WTC11 (cell line): Measurements from ENCODE around the gene ATP9A. TPM values are rescaled to one million over a fixed set of nuclear protein-coding genes. Genes with fewer than 3 reads are reported as not detected.
"Not testable (repeated sequence)": the region's sequence is repeated elsewhere in the genome, so short reads cannot be mapped to it uniquely, and the experiment has no call there.

Experiments
- ATAC-seq: fragments of 200-7000 bp; cut with Tn5 transposase; 2 replicates; pipeline ENCODE4 v1.10.0; 2021; ENCODE audit warnings: mild to moderate bottlenecking, moderate library complexity
- Bru-seq: library from RNA; stranded (reverse); fragments of 400-500 nt; gene quantifications from one replicate; lab custom pipeline; 2021; lab: Mats Ljungman, UMichigan
- CTCF ChIA-PET: fragments of 300-600 bp; sonication (Branson Sonifier 250); formaldehyde crosslinking; loops from one replicate; lab custom pipeline; 2021; ENCODE audit warnings: antibody characterized with exemption; lab: Charles Lee
- POLR2A ChIA-PET: fragments of 350-600 bp; sonication (Branson Sonifier 250); formaldehyde crosslinking; loops from one replicate; lab custom pipeline; 2021; ENCODE audit warnings: antibody characterized with exemption; lab: Charles Lee
- DNase-seq: peaks from one replicate; pipeline ENCODE4 v3.0.0; 2021; ENCODE audit warnings: low spot score
- H3K27ac Mint-ChIP-seq: 2 replicates; pipeline ENCODE4 v1.8.0; 2021; ENCODE audit warnings: mixed read lengths
- H3K27me3 Mint-ChIP-seq: 2 replicates; pipeline ENCODE4 v1.8.0; 2021; ENCODE audit warnings: low read depth, mild to moderate bottlenecking, moderate library complexity, mixed read lengths
- H3K36me3 Mint-ChIP-seq: 2 replicates; pipeline ENCODE4 v1.8.0; 2021; ENCODE audit warnings: mixed read lengths
- H3K4me1 Mint-ChIP-seq: 2 replicates; pipeline ENCODE4 v1.8.0; 2022; ENCODE audit warnings: mixed read lengths
- H3K4me3 Mint-ChIP-seq: 2 replicates; pipeline ENCODE4 v1.8.0; 2021; ENCODE audit warnings: mild to moderate bottlenecking, moderate library complexity, mixed read lengths
- H3K9me3 Mint-ChIP-seq: 2 replicates; pipeline ENCODE4 v1.8.0; 2021; ENCODE audit warnings: mixed read lengths
- CREM ChIP-seq: sonication (generic); formaldehyde crosslinking; IDR thresholded peaks from 2 replicates; pipeline ENCODE4 v1.8.1; 2022; ENCODE audit warnings: mild to moderate bottlenecking, missing genetic modification reagents, moderate library complexity
- ETV6 ChIP-seq: sonication (generic); formaldehyde crosslinking; IDR thresholded peaks from 2 replicates; pipeline ENCODE4 v1.8.1; 2022; ENCODE audit warnings: mild to moderate bottlenecking, missing genetic modification reagents
- FOXP1 ChIP-seq: sonication (generic); formaldehyde crosslinking; IDR thresholded peaks from 2 replicates; pipeline ENCODE4 v1.8.0; 2022; ENCODE audit warnings: missing genetic modification reagents, mild to moderate bottlenecking, moderate library complexity, borderline replicate concordance
- MXD4 ChIP-seq: fragments of 250-450 bp; sonication (Bioruptor Pico); IDR thresholded peaks from 2 replicates; pipeline ENCODE4 v1.8.0; 2021; ENCODE audit warnings: mild to moderate bottlenecking, moderate library complexity, borderline replicate concordance
- NFATC4 ChIP-seq: fragments of 250-450 bp; sonication (Bioruptor Pico); IDR thresholded peaks from 2 replicates; pipeline ENCODE4 v1.9.0; 2021; ENCODE audit warnings: mild to moderate bottlenecking
- NFE2L1 ChIP-seq: sonication (generic); formaldehyde crosslinking; IDR thresholded peaks from 2 replicates; pipeline ENCODE4 v1.8.1; 2023; ENCODE audit warnings: missing genetic modification reagents
- RORB ChIP-seq: fragments of 250-450 bp; sonication (Bioruptor Pico); IDR thresholded peaks from 2 replicates; pipeline ENCODE4 v1.9.0; 2021; ENCODE audit warnings: mild to moderate bottlenecking
- SMAD3 ChIP-seq: sonication (generic); formaldehyde crosslinking; IDR thresholded peaks from 2 replicates; pipeline ENCODE4 v1.8.0; 2022; ENCODE audit warnings: missing genetic modification reagents, mild to moderate bottlenecking, borderline replicate concordance
- SP1 ChIP-seq: sonication (generic); formaldehyde crosslinking; conservative IDR thresholded peaks from 2 replicates; pipeline ENCODE4 v1.8.1; 2022; ENCODE audit warnings: missing genetic modification reagents
- ZNF396 ChIP-seq: fragments of 250-450 bp; sonication (Bioruptor Pico); IDR thresholded peaks from 2 replicates; pipeline ENCODE4 v1.8.0; 2021; ENCODE audit warnings: mild to moderate bottlenecking, moderate library complexity, borderline replicate concordance
- long read RNA-seq, 3 experiments: library from RNA in 1 of 3; library from capped mRNA in 1 of 3; library from polyadenylated mRNA in 1 of 3; unstranded in 2 of 3; stranded (forward) in 1 of 3; transcript quantifications; one replicate each; pipeline ENCODE4 v2.0.0, GENCODE V29; 2021
- total RNA-seq: library from RNA; stranded (reverse); gene quantifications from 3 replicates; pipeline ENCODE4 v1.2.3, GENCODE V29; 2021
- TF ChIP-seq, protein P1 (sequence below): sonication (generic); formaldehyde crosslinking; conservative IDR thresholded peaks from 2 replicates; pipeline ENCODE4 v1.8.1; 2022; ENCODE audit warnings: mild to moderate bottlenecking, missing genetic modification reagents
- TF ChIP-seq, protein P2 (sequence below): sonication (generic); formaldehyde crosslinking; IDR thresholded peaks from 2 replicates; pipeline ENCODE4 v1.8.0; 2022; ENCODE audit warnings: mild to moderate bottlenecking, missing genetic modification reagents
- TF ChIP-seq, protein P3 (sequence below): sonication (generic); formaldehyde crosslinking; IDR thresholded peaks from 2 replicates; pipeline ENCODE4 v1.8.0; 2022; ENCODE audit warnings: mild to moderate bottlenecking, missing genetic modification reagents
- TF ChIP-seq, protein P4 (sequence below): sonication (generic); formaldehyde crosslinking; IDR thresholded peaks from 2 replicates; pipeline ENCODE4 v1.8.0; 2023; ENCODE audit warnings: mild to moderate bottlenecking, missing genetic modification reagents
- TF ChIP-seq, protein P5 (sequence below): fragments of 250-450 bp; sonication (Bioruptor Pico); IDR thresholded peaks from 2 replicates; pipeline ENCODE4 v1.8.0; 2021; ENCODE audit warnings: mild to moderate bottlenecking

The ATP9A gene, protein sequence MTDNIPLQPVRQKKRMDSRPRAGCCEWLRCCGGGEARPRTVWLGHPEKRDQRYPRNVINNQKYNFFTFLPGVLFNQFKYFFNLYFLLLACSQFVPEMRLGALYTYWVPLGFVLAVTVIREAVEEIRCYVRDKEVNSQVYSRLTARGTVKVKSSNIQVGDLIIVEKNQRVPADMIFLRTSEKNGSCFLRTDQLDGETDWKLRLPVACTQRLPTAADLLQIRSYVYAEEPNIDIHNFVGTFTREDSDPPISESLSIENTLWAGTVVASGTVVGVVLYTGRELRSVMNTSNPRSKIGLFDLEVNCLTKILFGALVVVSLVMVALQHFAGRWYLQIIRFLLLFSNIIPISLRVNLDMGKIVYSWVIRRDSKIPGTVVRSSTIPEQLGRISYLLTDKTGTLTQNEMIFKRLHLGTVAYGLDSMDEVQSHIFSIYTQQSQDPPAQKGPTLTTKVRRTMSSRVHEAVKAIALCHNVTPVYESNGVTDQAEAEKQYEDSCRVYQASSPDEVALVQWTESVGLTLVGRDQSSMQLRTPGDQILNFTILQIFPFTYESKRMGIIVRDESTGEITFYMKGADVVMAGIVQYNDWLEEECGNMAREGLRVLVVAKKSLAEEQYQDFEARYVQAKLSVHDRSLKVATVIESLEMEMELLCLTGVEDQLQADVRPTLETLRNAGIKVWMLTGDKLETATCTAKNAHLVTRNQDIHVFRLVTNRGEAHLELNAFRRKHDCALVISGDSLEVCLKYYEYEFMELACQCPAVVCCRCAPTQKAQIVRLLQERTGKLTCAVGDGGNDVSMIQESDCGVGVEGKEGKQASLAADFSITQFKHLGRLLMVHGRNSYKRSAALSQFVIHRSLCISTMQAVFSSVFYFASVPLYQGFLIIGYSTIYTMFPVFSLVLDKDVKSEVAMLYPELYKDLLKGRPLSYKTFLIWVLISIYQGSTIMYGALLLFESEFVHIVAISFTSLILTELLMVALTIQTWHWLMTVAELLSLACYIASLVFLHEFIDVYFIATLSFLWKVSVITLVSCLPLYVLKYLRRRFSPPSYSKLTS
- 5.0 to 5.4 TPM (median 5.0 TPM) in 3 replicates for total RNA-seq
- Bru-seq, nascent RNA = percentile 40 among the genes with signal in this experiment
- long read RNA-seq, experiment 1, full-length matches to known transcripts = 12 of 26 reads
- long read RNA-seq, experiment 1, partial matches to known transcripts = 4 of 26 reads
- long read RNA-seq, experiment 1, other reads (novel, unspliced or antisense) = 10 of 26 reads
- long read RNA-seq, experiment 2, full-length matches to known transcripts = 2 of 4 reads
- long read RNA-seq, experiment 2, partial matches to known transcripts = 1 of 4 reads
- long read RNA-seq, experiment 2, other reads (novel, unspliced or antisense) = 1 of 4 reads
- long read RNA-seq, experiment 3, partial matches to known transcripts = 1 of 1 reads
- long read RNA-seq, experiment 3, other reads (novel, unspliced or antisense) = 0 of 1 reads

DNA sequence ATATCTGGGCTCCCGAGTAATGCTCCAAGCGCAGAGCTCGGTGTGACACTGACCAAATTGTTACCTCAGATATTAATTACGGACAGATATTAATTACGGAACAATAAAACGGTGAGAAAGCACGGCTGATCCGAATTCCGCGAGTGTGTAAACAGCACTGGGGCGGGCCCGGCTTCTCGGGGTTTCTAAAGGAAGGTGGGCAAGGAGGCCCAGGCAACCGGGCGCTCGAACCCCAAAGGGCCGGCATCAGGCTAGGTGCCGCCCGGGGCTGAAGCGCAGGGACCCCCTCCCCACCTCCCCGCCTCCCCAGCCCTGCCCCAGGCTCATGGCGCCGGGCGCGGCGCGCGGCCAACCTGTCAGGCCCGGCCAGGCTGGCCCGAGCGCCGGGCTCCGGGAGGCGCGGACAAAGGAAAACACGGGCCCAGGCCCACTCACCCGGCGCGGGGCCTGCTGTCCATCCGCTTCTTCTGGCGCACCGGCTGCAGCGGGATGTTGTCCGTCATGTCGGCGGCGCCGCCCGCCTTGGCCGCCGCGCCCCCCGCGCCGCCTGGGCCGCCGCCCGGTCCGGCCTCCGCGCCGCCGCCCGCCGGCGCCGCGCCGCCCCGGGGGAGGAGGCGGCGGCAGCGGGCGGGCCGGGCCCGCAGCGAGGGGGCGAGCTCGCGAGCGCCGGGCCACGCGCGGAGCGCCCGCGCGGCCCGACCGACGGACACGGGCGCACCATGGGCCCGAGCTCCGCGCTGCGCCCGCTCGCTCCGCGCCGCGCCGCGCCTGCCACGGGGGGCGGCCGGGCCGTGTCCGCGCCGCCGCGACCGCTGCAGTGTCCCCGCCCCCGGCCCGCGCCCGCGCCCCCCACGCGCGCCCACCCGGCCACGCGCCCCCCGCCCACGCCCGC, at the start of gene ATP9A:
ATP9A (minus strand) TSS at position 524 of the 892 bp plus-strand sequence; CDS start at position 503, 21 bp downstream.
- Mint-ChIP-seq H3K27ac (0 out of 2 replicates have a peak within 1 kb of the TSS, but pooled peaks have one; percentile 36), H3K4me1 (peaks cover 9% of the 10 kb centered on the region), H3K9me3 (no peaks in the 10 kb centered on the region), H3K36me3 (no peaks in the 10 kb centered on the region), H3K4me3 (peak within 1 kb of the TSS; percentile 82), H3K27me3 (peaks cover 7% of the 10 kb centered on the region)
- ATAC-seq (peak; percentile 19), DNase-seq (peak; percentile 39)
- POLR2A ChIA-PET = interaction anchor here (0.9 kb wide), 1 partner anchor 335 kb away, joined by 4 read pairs; no protein-coding TSS in a partner anchor
- CTCF ChIA-PET = interaction anchor here (1.1 to 1.8 kb wide), 6 partner anchors 17 to 293 kb away, joined by 3 to 8 read pairs (median 4); no protein-coding TSS in a partner anchor
- TF ChIP-seq, protein P1, sequence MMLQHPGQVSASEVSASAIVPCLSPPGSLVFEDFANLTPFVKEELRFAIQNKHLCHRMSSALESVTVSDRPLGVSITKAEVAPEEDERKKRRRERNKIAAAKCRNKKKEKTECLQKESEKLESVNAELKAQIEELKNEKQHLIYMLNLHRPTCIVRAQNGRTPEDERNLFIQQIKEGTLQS = no peak
- TF ChIP-seq NFATC4 = no peak
- no peak for TF ChIP-seq SP1 (CRISPR knock-in tag)
- TF ChIP-seq, protein P2, sequence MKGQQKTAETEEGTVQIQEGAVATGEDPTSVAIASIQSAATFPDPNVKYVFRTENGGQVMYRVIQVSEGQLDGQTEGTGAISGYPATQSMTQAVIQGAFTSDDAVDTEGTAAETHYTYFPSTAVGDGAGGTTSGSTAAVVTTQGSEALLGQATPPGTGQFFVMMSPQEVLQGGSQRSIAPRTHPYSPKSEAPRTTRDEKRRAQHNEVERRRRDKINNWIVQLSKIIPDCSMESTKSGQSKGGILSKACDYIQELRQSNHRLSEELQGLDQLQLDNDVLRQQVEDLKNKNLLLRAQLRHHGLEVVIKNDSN (CRISPR knock-in tag) = no peak
- no peak for TF ChIP-seq ZNF396 (CRISPR knock-in tag)
- TF ChIP-seq, protein P3, sequence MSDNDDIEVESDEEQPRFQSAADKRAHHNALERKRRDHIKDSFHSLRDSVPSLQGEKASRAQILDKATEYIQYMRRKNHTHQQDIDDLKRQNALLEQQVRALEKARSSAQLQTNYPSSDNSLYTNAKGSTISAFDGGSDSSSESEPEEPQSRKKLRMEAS (CRISPR knock-in tag) = 0 out of 2 replicates have a peak, but pooled peaks have one; percentile 38
- 0 out of 2 replicates have a peak, but pooled peaks have one; percentile 8 for TF ChIP-seq FOXP1 (CRISPR knock-in tag)
- no peak for TF ChIP-seq ETV6
- no peak for TF ChIP-seq RORB (CRISPR knock-in tag)
- no peak for TF ChIP-seq SMAD3
- no peak for TF ChIP-seq CREM
- no peak for TF ChIP-seq NFE2L1
- TF ChIP-seq, protein P4, sequence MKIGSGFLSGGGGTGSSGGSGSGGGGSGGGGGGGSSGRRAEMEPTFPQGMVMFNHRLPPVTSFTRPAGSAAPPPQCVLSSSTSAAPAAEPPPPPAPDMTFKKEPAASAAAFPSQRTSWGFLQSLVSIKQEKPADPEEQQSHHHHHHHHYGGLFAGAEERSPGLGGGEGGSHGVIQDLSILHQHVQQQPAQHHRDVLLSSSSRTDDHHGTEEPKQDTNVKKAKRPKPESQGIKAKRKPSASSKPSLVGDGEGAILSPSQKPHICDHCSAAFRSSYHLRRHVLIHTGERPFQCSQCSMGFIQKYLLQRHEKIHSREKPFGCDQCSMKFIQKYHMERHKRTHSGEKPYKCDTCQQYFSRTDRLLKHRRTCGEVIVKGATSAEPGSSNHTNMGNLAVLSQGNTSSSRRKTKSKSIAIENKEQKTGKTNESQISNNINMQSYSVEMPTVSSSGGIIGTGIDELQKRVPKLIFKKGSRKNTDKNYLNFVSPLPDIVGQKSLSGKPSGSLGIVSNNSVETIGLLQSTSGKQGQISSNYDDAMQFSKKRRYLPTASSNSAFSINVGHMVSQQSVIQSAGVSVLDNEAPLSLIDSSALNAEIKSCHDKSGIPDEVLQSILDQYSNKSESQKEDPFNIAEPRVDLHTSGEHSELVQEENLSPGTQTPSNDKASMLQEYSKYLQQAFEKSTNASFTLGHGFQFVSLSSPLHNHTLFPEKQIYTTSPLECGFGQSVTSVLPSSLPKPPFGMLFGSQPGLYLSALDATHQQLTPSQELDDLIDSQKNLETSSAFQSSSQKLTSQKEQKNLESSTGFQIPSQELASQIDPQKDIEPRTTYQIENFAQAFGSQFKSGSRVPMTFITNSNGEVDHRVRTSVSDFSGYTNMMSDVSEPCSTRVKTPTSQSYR (CRISPR knock-in tag) = no peak
- TF ChIP-seq MXD4 (CRISPR knock-in tag) = no peak
- TF ChIP-seq, protein P5, sequence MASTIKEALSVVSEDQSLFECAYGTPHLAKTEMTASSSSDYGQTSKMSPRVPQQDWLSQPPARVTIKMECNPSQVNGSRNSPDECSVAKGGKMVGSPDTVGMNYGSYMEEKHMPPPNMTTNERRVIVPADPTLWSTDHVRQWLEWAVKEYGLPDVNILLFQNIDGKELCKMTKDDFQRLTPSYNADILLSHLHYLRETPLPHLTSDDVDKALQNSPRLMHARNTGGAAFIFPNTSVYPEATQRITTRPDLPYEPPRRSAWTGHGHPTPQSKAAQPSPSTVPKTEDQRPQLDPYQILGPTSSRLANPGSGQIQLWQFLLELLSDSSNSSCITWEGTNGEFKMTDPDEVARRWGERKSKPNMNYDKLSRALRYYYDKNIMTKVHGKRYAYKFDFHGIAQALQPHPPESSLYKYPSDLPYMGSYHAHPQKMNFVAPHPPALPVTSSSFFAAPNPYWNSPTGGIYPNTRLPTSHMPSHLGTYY (CRISPR knock-in tag) = no peak

DNA sequence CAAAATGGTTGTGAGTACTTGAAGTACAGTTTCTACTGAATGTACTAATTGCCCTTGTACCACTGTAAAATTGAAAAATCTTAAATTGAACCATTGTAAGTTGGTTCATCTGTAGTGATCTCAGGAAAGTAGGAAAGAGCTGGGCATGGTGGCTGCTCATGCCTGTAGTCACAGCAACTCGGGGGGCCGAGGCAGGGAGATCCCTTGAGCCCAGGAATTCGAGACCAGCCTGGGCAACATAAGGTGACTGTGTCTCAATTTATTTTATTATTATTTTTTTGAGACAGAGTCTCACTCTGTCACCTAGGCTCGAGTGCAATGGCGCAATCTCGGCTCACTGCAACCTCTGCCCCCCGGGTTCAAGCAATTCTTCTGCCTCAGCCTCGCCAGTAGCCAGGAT, 48.7 kb upstream of the ATP9A start:
- H3K4me3 Mint-ChIP-seq, DNase-seq, H3K36me3 Mint-ChIP-seq, H3K9me3 Mint-ChIP-seq, H3K27ac Mint-ChIP-seq, H3K27me3 Mint-ChIP-seq, ATAC-seq, CTCF ChIA-PET, POLR2A ChIA-PET: not testable (repeated sequence)
- H3K4me1 Mint-ChIP-seq = peaks cover 11% of the 10 kb centered on the region
